CD4-positive, alpha-beta T cell treated with Interleukin-6 at 100 ng/mL for 8 hours (primary cell): ENCODE data around the gene FEN1.

Source experiments
- DNase-seq: peaks from one replicate; pipeline ENCODE4 v3.0.0-alpha.2; 2020; ENCODE audit warnings: mixed read lengths, low spot score

FEN1 gene

GRCh38 chr11:61775106-61775505, 17.6 kb upstream of the FEN1 start:
- DNase-seq: no peak

GRCh38 chr11:61775606-61776554, 16.8 kb upstream of the FEN1 start:
- no peak for DNase-seq

DNA sequence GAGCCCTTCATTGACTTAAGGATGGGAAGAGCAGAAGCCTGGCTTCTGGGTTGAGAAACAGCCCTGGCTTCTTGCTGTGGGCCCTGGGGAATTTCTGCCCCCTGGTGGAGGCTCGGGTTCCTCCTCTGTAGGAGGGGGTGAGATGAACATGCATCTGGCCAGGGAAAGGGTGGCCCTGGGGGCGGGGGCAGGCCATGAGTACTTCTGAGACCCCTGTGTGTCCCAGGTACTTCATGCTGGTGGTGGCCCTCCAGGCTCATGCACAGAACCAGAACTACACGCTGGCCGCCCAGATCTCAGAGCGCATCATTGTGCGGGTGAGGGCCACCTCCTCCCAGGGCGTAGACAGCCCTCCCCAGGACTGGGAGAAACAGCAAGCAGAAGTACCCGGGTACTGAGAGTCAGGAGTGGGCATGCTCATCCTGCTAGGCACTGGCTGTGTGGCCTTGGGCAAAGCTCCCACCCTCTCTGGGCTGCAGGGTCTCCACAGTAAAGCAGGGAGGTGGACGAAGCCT, 16.1 kb upstream of the FEN1 start:
- DNase-seq: peak; percentile 41

DNA sequence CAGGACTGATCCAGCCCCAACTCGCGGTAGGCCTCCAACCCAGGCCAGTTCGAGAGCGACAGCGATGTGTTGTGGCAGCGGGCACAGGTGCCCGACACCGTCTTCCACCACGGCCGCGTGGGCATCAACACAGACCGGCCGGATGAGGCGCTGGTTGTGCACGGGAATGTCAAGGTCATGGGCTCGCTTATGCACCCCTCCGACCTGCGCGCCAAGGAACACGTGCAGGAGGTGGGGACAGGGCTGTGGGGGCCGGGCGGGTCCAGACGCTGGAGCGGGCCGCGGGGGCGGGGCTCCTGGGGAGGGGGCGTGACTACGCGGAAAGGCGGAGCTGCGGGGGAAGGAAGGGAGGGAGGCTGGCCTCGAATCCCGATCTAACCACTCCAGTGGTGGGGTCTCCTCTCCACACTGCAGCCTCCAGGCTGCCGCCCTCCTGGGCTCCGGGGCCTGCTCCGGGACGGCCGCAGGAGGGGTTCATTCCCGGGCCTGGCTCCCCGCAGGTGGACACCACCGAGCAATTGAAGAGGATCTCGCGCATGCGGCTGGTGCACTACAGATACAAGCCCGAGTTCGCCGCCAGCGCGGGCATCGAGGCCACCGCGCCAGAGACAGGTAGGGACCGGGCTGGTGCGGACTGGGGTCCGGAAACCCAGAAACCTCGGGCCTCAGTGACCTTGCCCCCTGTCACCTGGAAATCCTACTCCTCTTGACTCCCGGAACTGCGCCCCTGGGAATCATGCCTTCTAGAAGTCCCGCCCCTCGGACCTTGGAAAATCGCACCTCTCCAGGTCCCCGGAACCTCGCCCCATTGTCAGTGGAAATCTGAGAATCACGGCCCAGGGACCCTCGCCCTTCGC, 15.2 kb upstream of the FEN1 start:
- DNase-seq: peak; percentile 63

- DNase-seq: no peak
Observed at GRCh38 chr11:61778357-61778886, 14.3 kb upstream of the FEN1 start.

- no peak for DNase-seq
Observed at GRCh38 chr11:61778920-61779650, 13.6 kb upstream of the FEN1 start.

GRCh38 chr11:61779666-61780525, 12.8 kb upstream of the FEN1 start:
- no peak for DNase-seq

GRCh38 chr11:61780581-61781162, 12.0 kb upstream of the FEN1 start:
- no peak for DNase-seq

DNA sequence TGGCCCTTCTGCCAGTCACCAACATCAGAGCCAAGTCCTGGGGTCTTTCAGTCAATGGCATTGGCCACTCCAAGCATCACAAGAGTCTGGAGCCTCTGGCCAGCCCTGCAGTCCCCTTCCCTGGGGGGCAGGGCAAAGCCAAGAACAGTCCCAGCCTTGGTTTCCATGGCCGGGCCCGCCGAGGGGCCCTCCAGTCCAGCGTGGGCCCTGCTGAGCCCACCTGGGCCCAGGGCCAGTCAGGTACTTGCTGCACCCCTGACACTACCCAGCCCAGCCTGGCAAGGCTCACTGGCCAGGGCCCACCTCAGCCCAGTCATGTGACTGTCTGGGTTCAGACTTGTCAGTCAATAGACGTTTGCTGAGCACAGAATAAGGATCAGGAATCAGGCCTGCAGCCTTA, 11.1 kb upstream of the FEN1 start:
- DNase-seq: no peak

- DNase-seq: no peak
Observed at GRCh38 chr11:61782299-61782698, 10.4 kb upstream of the FEN1 start.

DNA sequence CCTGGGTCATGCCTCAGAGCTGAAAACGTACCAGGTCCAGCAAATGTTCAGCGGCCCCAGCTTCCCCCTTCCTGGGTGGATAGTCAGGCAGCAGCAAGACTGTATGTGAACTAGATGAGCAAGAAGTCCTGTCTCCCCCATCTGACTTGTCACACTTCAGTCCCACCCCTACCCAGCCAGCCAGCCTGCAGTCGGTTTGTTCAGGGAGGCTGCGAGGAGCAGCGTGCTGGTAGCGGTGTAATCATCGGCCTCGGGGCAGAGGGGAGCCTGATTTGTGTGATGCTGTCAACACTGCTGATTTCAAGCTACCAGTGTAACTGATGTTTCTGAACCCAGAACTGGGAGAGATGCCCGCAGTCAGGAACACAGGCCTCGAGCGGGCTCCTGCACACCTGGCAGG, 9.9 kb upstream of the FEN1 start:
- no peak for DNase-seq

DNA sequence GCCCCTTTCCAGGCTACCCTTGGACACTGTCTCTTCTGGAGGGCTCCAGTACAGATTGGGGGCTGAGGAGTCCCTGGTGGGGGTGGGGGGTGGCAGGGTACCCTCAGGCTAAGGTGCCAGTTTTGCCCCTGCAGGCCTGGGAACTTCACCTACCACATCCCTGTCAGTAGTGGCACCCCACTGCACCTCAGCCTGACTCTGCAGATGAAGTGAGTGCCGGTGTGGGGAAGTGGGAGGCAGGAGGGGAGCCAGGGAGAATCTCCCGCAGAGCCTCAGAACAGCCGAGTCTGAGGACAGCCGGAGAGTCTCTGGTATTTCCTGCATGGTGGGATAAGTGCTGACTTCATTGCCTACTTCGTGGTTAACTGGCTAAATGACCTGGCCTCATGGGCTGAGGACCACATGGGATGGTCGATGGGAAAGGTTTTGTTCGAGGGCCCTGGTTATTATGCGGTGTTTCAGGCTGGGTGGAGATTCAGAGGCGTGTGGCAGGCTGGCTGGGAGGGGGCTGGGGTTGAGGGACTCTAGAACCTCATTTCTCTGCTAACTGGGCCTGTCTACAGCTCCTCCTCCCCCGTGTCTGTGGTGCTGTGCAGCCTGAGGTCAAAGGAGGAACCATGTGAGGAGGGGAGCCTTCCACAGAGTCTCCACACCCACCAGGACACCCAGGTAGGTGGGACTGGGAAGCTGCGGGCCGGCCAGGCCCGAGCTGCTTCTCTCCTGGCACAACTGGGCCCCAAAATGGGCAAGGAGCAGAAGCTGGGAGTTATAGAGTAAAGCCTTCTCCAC, 8.8 kb upstream of the FEN1 start:
- no peak for DNase-seq

DNA sequence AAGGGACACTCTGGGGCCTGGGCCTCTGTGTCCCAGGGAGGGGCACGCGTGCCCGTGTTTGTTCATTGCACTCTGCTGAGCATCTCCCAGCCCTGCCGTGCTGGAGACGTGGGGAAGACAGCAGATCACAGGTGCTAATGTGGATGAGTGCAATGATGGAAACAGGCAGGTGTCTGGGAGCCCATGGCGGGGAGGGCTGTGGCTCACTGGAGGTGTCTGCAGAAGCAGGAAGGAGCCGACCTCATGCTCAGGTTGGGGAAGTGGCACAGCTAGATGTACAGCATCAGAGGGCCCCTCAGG, 8.3 kb upstream of the FEN1 start:
- DNase-seq: no peak

DNA sequence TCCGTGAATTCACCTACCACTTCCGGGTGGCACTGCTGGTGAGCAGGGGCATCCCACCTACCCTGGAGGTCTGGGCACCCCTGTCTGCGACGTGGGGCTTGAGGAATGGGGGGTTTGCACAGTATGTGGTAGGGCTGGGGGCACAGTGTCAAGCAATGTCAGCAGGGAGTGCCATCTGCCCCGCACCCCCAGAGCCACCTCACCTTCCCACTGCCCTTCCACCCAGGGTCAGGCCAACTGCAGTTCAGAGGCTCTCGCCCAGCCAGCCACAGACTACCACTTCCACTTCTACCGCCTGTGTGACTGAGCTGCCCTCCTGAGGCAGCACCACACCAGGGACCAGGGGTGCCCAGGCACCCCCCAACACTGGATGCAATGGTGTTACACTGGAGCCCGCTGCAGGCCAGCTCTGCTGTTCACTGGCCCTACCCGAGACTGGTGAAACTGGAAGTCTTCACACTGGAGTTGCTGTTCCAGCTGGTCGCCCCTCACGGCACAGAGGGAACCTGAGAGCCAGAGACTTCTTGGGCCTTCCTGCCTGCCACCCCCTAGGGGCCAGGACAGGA, 6.8 kb upstream of the FEN1 start:
- DNase-seq: no peak

- DNase-seq: no peak
Observed at GRCh38 chr11:61787928-61788491, 4.7 kb upstream of the FEN1 start.

DNA sequence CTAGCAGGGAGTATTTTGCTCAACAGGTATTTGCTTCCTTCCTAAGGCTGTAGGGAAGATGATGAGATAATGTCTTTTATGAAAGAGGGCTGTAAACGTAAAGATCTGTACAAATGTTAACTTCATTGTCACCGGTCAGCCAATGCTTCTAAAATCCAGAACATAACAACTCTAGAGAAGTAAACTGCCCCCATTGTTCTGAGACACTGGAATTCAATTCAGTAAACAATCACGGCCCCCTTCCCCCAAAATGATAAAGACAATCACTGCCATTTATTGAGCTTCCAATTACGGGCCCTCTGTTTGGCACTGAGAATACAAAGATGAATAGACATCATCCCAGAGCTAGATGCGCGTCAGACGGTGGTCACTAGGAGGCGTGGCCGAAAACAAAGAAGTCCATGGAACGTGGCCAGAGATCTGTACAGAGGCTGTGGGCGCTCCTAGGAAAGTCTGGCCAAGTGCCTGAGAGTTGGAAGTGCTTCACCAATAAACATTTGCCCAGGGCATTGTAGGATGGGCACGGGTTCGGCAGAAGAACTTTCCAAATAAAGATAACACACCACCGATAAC, 888 bp upstream of the FEN1 start:
- no peak for DNase-seq

DNA sequence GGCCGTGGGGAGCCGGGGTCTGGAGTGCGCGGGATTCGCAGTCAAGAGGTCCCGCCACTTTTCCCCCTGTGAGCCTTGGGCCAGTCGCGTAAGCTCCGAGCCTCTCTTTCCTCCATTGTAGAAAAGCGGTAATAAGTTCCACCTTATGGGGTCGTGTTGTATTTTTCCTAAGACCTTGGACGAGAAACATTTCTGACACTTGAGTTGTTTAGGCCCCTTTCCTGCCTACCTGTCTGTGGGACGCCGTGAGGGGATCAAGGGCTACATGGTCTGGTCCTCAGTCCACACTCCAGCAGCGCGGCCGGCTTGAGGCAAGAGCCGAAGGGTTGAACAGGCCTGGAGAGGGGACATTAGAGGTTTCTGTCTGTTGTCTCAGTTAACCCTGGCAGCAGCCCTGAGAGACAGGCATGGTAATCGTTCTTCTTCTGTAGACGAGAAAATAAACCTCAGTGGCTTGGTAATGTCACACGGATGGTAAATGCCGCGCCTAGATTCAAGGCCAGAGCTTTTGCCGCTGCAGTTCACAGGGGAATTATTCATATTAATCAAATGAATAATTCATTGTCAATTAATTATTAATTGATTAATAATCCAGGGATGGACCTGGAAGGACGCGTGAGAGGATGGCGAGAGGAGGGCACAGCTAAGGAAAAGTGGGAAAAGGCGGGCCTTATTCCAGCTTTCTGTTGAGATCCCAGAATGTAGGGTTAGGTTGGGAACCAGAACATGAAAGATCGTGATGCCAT, 545 bp downstream of the FEN1 start:
- no peak for DNase-seq

DNA sequence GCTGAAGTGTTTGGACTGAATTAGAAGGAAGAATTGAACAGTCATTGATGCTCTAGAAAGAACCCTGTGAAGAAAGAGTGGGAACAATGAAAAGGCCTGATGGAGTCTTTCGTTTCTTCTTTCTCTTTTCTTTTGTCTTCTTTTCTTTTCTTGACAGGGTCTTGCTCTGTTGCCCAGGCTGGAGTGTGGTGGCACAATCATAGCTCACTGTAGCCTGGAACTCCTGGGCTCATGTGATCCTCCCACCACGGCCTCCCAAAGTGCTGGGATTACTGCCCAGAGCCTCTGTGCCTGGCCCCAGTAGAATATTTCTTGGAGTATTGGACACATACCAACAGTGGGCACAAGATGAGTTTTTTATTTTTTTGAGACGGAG, 1.1 kb downstream of the FEN1 start:
- no peak for DNase-seq
